ENCODE measurements around the gene SPHK1.

SPHK1 gene

GRCh38 chr17:76371656-76372628 lies 12.5 kb upstream of the SPHK1 start:
- Mint-ChIP-seq H3K9me3 (peaks cover 15% of the 10 kb centered on the region), H3K27me3 (ENCODE audit: low read depth, poor library complexity) (peaks cover 11% of the 10 kb centered on the region), H3K4me3 (no peak overlapping the region)

GRCh38 chr17:76376318-76377133 lies 7.9 kb upstream of the SPHK1 start:
- no peak overlapping the region for H3K4me3 Mint-ChIP-seq
- H3K27me3 Mint-ChIP-seq (ENCODE audit: low read depth, poor library complexity): peaks cover 27% of the 10 kb centered on the region
- peaks cover 8% of the 10 kb centered on the region for H3K9me3 Mint-ChIP-seq
- DNase-seq: no peak
- peaks cover 5% of the 10 kb centered on the region for H3K36me3 Mint-ChIP-seq (ENCODE audit: low read depth)
- TF ChIP-seq CTCF (IDR thresholded peaks at IDR 0.05): no peak
- H3K4me1 Mint-ChIP-seq: peaks cover 43% of the 10 kb centered on the region
- H3K27ac Mint-ChIP-seq: no peak overlapping the region

More at GRCh38 chr17:76371656-76372628, 12.5 kb upstream of the SPHK1 start:
- Mint-ChIP-seq H3K4me1 (peaks cover 43% of the 10 kb centered on the region), H3K27ac (no peak overlapping the region), H3K36me3 (ENCODE audit: low read depth) (no peaks in the 10 kb centered on the region)
- DNase-seq: no peak
- no peak for TF ChIP-seq CTCF (IDR thresholded peaks at IDR 0.05)

- TF ChIP-seq CTCF (IDR thresholded peaks at IDR 0.05): no peak
- H3K27me3 Mint-ChIP-seq (ENCODE audit: low read depth, poor library complexity): peaks cover 44% of the 10 kb centered on the region
- peaks cover 47% of the 10 kb centered on the region for H3K4me1 Mint-ChIP-seq
- peaks cover 8% of the 10 kb centered on the region for H3K9me3 Mint-ChIP-seq
- peaks cover 5% of the 10 kb centered on the region for H3K36me3 Mint-ChIP-seq (ENCODE audit: low read depth)
- H3K4me3 Mint-ChIP-seq: no peak overlapping the region
- no peak for DNase-seq
- H3K27ac Mint-ChIP-seq: peak overlapping the region; percentile 45
Observed at GRCh38 chr17:76378548-76379274, 5.7 kb upstream of the SPHK1 start.

- peaks cover 8% of the 10 kb centered on the region for H3K9me3 Mint-ChIP-seq
- H3K27me3 Mint-ChIP-seq (ENCODE audit: low read depth, poor library complexity): peaks cover 46% of the 10 kb centered on the region
- DNase-seq: no peak
- H3K4me3 Mint-ChIP-seq: no peak overlapping the region
- H3K27ac Mint-ChIP-seq: no peak overlapping the region
- no peak for TF ChIP-seq CTCF (IDR thresholded peaks at IDR 0.05)
- H3K36me3 Mint-ChIP-seq (ENCODE audit: low read depth): peaks cover 5% of the 10 kb centered on the region
- H3K4me1 Mint-ChIP-seq: peaks cover 42% of the 10 kb centered on the region
Observed at GRCh38 chr17:76379275-76379641, 5.2 kb upstream of the SPHK1 start.

- Mint-ChIP-seq H3K27ac (no peak overlapping the region), H3K9me3 (peaks cover 8% of the 10 kb centered on the region), H3K27me3 (ENCODE audit: low read depth, poor library complexity) (peaks cover 46% of the 10 kb centered on the region), H3K4me3 (peak overlapping the region; percentile 49), H3K36me3 (ENCODE audit: low read depth) (peaks cover 5% of the 10 kb centered on the region), H3K4me1 (peaks cover 40% of the 10 kb centered on the region)
- TF ChIP-seq CTCF (IDR thresholded peaks at IDR 0.05): no peak
- DNase-seq: no peak
Observed at GRCh38 chr17:76379646-76380376, 4.6 kb upstream of the SPHK1 start.

Data from nephron progenitor cell (in vitro differentiated cells).